Endothelial cell (in vitro differentiated cells): ENCODE data around the gene NELL1. TPM values are rescaled to one million over a fixed set of nuclear protein-coding genes. Genes with fewer than 3 reads are reported as not detected.

ENCODE experiments used
- DNase-seq: peaks from one replicate; pipeline ENCODE4 v3.0.0; 2021; ENCODE audit warnings: low spot score
- H3K27ac Mint-ChIP-seq: one replicate; pipeline ENCODE4 v1.8.0; 2021; ENCODE audit warnings: mixed read lengths, inconsistent platforms; ENCODE audit not compliant: unreplicated experiment
- H3K27me3 Mint-ChIP-seq: one replicate; pipeline ENCODE4 v1.8.0; 2021; ENCODE audit warnings: mild to moderate bottlenecking, moderate library complexity, mixed read lengths, inconsistent platforms; ENCODE audit not compliant: unreplicated experiment
- H3K36me3 Mint-ChIP-seq: one replicate; pipeline ENCODE4 v1.8.0; 2021; ENCODE audit warnings: mild to moderate bottlenecking, low read depth, mixed read lengths, inconsistent platforms; ENCODE audit not compliant: unreplicated experiment
- H3K4me1 Mint-ChIP-seq: one replicate; pipeline ENCODE4 v1.8.0; 2021; ENCODE audit warnings: mild to moderate bottlenecking, mixed read lengths, inconsistent platforms; ENCODE audit not compliant: unreplicated experiment
- H3K4me3 Mint-ChIP-seq: one replicate; pipeline ENCODE4 v1.8.0; 2021; ENCODE audit warnings: mild to moderate bottlenecking, mixed read lengths, inconsistent platforms; ENCODE audit not compliant: unreplicated experiment
- H3K9me3 Mint-ChIP-seq: one replicate; pipeline ENCODE4 v1.8.0; 2021; ENCODE audit warnings: mixed read lengths, inconsistent platforms; ENCODE audit not compliant: unreplicated experiment
- CTCF ChIP-seq: fragments of 200-600 bp; sonication (generic); IDR thresholded peaks from one replicate; pipeline ENCODE4 v1.5.0; 2021; ENCODE audit warnings: antibody characterized with exemption; ENCODE audit not compliant: unreplicated experiment
- total RNA-seq: library from RNA; stranded (reverse); fragmentation: NEBNext Ultra II Directional; extraction: Animal tissue kit (Norgen Biotek cat#: 25700); gene quantifications from one replicate; pipeline ENCODE4 v1.2.1, GENCODE V29; 2021; ENCODE audit not compliant: unreplicated experiment

The NELL1 gene
- total RNA-seq, 1 donor from 2014 or later: 0.26 TPM

GRCh38 chr11:21038801-21039200 is 369.4 kb downstream of the NELL1 start:
- no peak overlapping the region for H3K27ac Mint-ChIP-seq
- no peak for DNase-seq
- H3K4me1 Mint-ChIP-seq: peaks cover 3% of the 10 kb centered on the region
- TF ChIP-seq CTCF: no peak
- H3K27me3 Mint-ChIP-seq: peaks cover 2% of the 10 kb centered on the region
- H3K9me3 Mint-ChIP-seq: no peaks in the 10 kb centered on the region
- no peak overlapping the region for H3K4me3 Mint-ChIP-seq
- H3K36me3 Mint-ChIP-seq: no peaks in the 10 kb centered on the region

- Mint-ChIP-seq H3K4me1 (peaks cover 3% of the 10 kb centered on the region), H3K36me3 (no peaks in the 10 kb centered on the region), H3K27ac (no peak overlapping the region), H3K9me3 (no peaks in the 10 kb centered on the region), H3K27me3 (peaks cover 2% of the 10 kb centered on the region), H3K4me3 (no peak overlapping the region)
- DNase-seq: no peak
- no peak for TF ChIP-seq CTCF
These were observed 371.2 kb downstream of the NELL1 start for GRCh38 chr11:21040630-21041029.

GRCh38 chr11:21048626-21049025 is 379.2 kb downstream of the NELL1 start:
- Mint-ChIP-seq H3K27me3 (no peaks in the 10 kb centered on the region), H3K4me1 (no peaks in the 10 kb centered on the region), H3K27ac (no peak overlapping the region), H3K4me3 (no peak overlapping the region), H3K36me3 (no peaks in the 10 kb centered on the region), H3K9me3 (no peaks in the 10 kb centered on the region)
- TF ChIP-seq CTCF: no peak
- DNase-seq: no peak

GRCh38 chr11:21053466-21053865 is 384.1 kb downstream of the NELL1 start:
- H3K9me3 Mint-ChIP-seq: no peaks in the 10 kb centered on the region
- no peak overlapping the region for H3K4me3 Mint-ChIP-seq
- no peaks in the 10 kb centered on the region for H3K36me3 Mint-ChIP-seq
- no peaks in the 10 kb centered on the region for H3K27me3 Mint-ChIP-seq
- DNase-seq: no peak
- no peak for TF ChIP-seq CTCF
- H3K27ac Mint-ChIP-seq: no peak overlapping the region
- H3K4me1 Mint-ChIP-seq: no peaks in the 10 kb centered on the region

GRCh38 chr11:21056644-21057043 is 387.3 kb downstream of the NELL1 start:
- Mint-ChIP-seq H3K27me3 (no peaks in the 10 kb centered on the region), H3K4me3 (no peak overlapping the region), H3K27ac (no peak overlapping the region), H3K4me1 (no peaks in the 10 kb centered on the region), H3K9me3 (no peaks in the 10 kb centered on the region), H3K36me3 (no peaks in the 10 kb centered on the region)
- no peak for DNase-seq
- no peak for TF ChIP-seq CTCF
